GM18907 (cell line): ENCODE measurements around the gene CORO2B.

Experiments used
- ATAC-seq: cut with Tn5 transposase; IDR thresholded peaks from one replicate; pipeline ENCODE4 v1.9.1; 2021; ENCODE audit warnings: mild to moderate bottlenecking, moderate library complexity; ENCODE audit not compliant: unreplicated experiment

The CORO2B gene

GRCh38 chr15:68763063-68763462 lies 184.3 kb downstream of the CORO2B start:
- no peak for ATAC-seq

- no peak for ATAC-seq
Observed at GRCh38 chr15:68764090-68764489, 185.3 kb downstream of the CORO2B start.

GRCh38 chr15:68765602-68766368 lies 187.0 kb downstream of the CORO2B start:
- no peak for ATAC-seq

- no peak for ATAC-seq
Observed at GRCh38 chr15:68767833-68768232, 189.0 kb downstream of the CORO2B start.

- ATAC-seq: no peak
Observed at GRCh38 chr15:68768321-68768720, 189.5 kb downstream of the CORO2B start.

GRCh38 chr15:68769702-68770101 lies 190.9 kb downstream of the CORO2B start:
- ATAC-seq: no peak

- no peak for ATAC-seq
Observed at GRCh38 chr15:68770216-68770615, 191.4 kb downstream of the CORO2B start.

- no peak for ATAC-seq
Observed at GRCh38 chr15:68773036-68773435, 194.2 kb downstream of the CORO2B start.

- no peak for ATAC-seq
Observed at GRCh38 chr15:68774120-68774519, 195.3 kb downstream of the CORO2B start.

- ATAC-seq: no peak
Observed at GRCh38 chr15:68774521-68775235, 195.9 kb downstream of the CORO2B start.

- ATAC-seq: no peak
Observed at GRCh38 chr15:68775236-68775577, 196.4 kb downstream of the CORO2B start.

GRCh38 chr15:68775671-68776476 lies 197.1 kb downstream of the CORO2B start:
- ATAC-seq: no peak

GRCh38 chr15:68776477-68777270 lies 197.9 kb downstream of the CORO2B start:
- no peak for ATAC-seq
